HS-5 (cell line): Measurements from ENCODE around the gene CCDC88C.
"Not testable (repeated sequence)": the region's sequence is repeated elsewhere in the genome, so short reads cannot be mapped to it uniquely, and the experiment has no call there.

ENCODE experiments used
- DNase-seq: peaks from one replicate; pipeline ENCODE4 v3.0.0-alpha.2; 2012; ENCODE audit warnings: low read depth

The CCDC88C gene

GRCh38 chr14:91417120-91417982, at the start of gene CCDC88C:
CCDC88C (minus strand) TSS chr14:91417820; CDS start chr14:91417690, 130 bp downstream.
- no peak for DNase-seq

GRCh38 chr14:91466192-91466591, 48.6 kb upstream of the CCDC88C start:
- no peak for DNase-seq

GRCh38 chr14:91464615-91465205, 47.1 kb upstream of the CCDC88C start:
- no peak for DNase-seq

GRCh38 chr14:91458612-91459011, 41.0 kb upstream of the CCDC88C start:
- DNase-seq: no peak

- DNase-seq: no peak
Measured at GRCh38 chr14:91456283-91456682, 38.7 kb upstream of the CCDC88C start.

GRCh38 chr14:91454580-91454979, 37.0 kb upstream of the CCDC88C start:
- DNase-seq: no peak

- DNase-seq: no peak
Measured at GRCh38 chr14:91454155-91454554, 36.5 kb upstream of the CCDC88C start.

GRCh38 chr14:91453744-91454143, 36.1 kb upstream of the CCDC88C start:
- DNase-seq: no peak

GRCh38 chr14:91444335-91445020, 26.9 kb upstream of the CCDC88C start:
- DNase-seq: no peak

GRCh38 chr14:91439345-91439744, 21.7 kb upstream of the CCDC88C start:
- DNase-seq: no peak

- DNase-seq: no peak
Measured at GRCh38 chr14:91438845-91439244, 21.2 kb upstream of the CCDC88C start.

GRCh38 chr14:91436266-91436665, 18.6 kb upstream of the CCDC88C start:
- DNase-seq: not testable (repeated sequence)

- DNase-seq: no peak
Measured at GRCh38 chr14:91429385-91429784, 11.8 kb upstream of the CCDC88C start.

GRCh38 chr14:91428931-91429330, 11.3 kb upstream of the CCDC88C start:
- not testable (repeated sequence) for DNase-seq

- not testable (repeated sequence) for DNase-seq
Measured at GRCh38 chr14:91425531-91425944, 7.9 kb upstream of the CCDC88C start.

- DNase-seq: no peak
Measured at GRCh38 chr14:91424813-91425530, 7.4 kb upstream of the CCDC88C start.

GRCh38 chr14:91420686-91421085, 3.1 kb upstream of the CCDC88C start:
- no peak for DNase-seq

- DNase-seq: no peak
Measured at GRCh38 chr14:91419451-91419850, 1.8 kb upstream of the CCDC88C start.

- DNase-seq: no peak
Measured at GRCh38 chr14:91419044-91419397, 1.4 kb upstream of the CCDC88C start.

GRCh38 chr14:91418387-91419043, 895 bp upstream of the CCDC88C start:
- no peak for DNase-seq

- no peak for DNase-seq
Measured at GRCh38 chr14:91417983-91418386, 365 bp upstream of the CCDC88C start.

GRCh38 chr14:91416744-91417119, 888 bp downstream of the CCDC88C start:
- DNase-seq: no peak
